H1 (cell line): ENCODE measurements around the gene CPED1. TPM values are rescaled to one million over a fixed set of nuclear protein-coding genes. Genes with fewer than 3 reads are reported as not detected.

Source experiments
- CHD7 ChIP-seq: fragments of 300-600 bp; sonication (generic); IDR thresholded peaks from 2 replicates; pipeline ENCODE4 v1.7.1; 2012; ENCODE audit warnings: low read length, moderate library complexity, mild to moderate bottlenecking, inconsistent platforms; ENCODE audit not compliant: insufficient replicate concordance
- KDM4A ChIP-seq: IDR thresholded peaks from one replicate; pipeline ENCODE4 v1.7.1; 2012; ENCODE audit warnings: low read depth, mild to moderate bottlenecking, moderate library complexity, low read length, inconsistent platforms; ENCODE audit not compliant: severe bottlenecking
- NANOG ChIP-seq: IDR thresholded peaks from 2 replicates; pipeline ENCODE4 v1.6.1; 2011; ENCODE audit warnings: low read length, low read depth, mild to moderate bottlenecking, inconsistent platforms; ENCODE audit not compliant: insufficient read depth, poor library complexity, severe bottlenecking
- polyA plus RNA-seq, 7 experiments: library from polyadenylated mRNA; depleted of rRNA in 3 of 7; stranded (reverse) in 5 of 7; unstranded in 2 of 7; fragments of >200 nt in 5 of 7; fragments of 200-250 nt in 2 of 7; gene quantifications; 1 replicate in 5 of 7; 2 replicates in 1 of 7; 4 replicates in 1 of 7; pipeline versions ENCODE4 v1.2.1 to v1.2.3, GENCODE V29; 2011 to 2013; ENCODE audit warnings: missing spikeins in 2 of 7, mixed read lengths in 2 of 7
- total RNA-seq: library from RNA; stranded (reverse); fragmentation: NEBNext Ultra II Directional; extraction: Animal tissue kit (Norgen Biotek cat#: 25700); gene quantifications from 2 replicates; pipeline ENCODE4 v1.2.1, GENCODE V29; 2021

The CPED1 gene
- total and polyA plus RNA-seq, 2 of the 8 experiments (the other 6 are each of a cell fraction or from before 2014, with no cell fraction given): 0.08 to 0.39 TPM

GRCh38 chr7:121011401-121011800, 22.9 kb downstream of the CPED1 start (continued):
- TF ChIP-seq KDM4A (no peak), NANOG (no peak), CHD7 (no peak)
